PC-3 (cell line): ENCODE data around the gene TCEA3. TPM values are rescaled to one million over a fixed set of nuclear protein-coding genes. Genes with fewer than 3 reads are reported as not detected.

Experiments used
- ATAC-seq: fragments of 200-7000 bp; cut with Tn5 transposase; 2 replicates; pipeline ENCODE4 v1.9.1; 2020; ENCODE audit warnings: mild to moderate bottlenecking, moderate library complexity
- BruUV-seq: library from RNA; stranded (reverse); fragments of 400-500 nt; replicated peaks from 2 replicates; lab custom pipeline; 2021; lab: Mats Ljungman, UMichigan
- CTCF ChIA-PET: fragments of 300-600 bp; sonication (Branson Sonifier 250); formaldehyde crosslinking; loops from one replicate; lab custom pipeline; 2022; ENCODE audit warnings: antibody characterized with exemption; lab: Charles Lee
- POLR2A ChIA-PET: fragments of 300-600 bp; sonication (Branson Sonifier 250); formaldehyde crosslinking; loops from one replicate; lab custom pipeline; 2022; ENCODE audit warnings: antibody characterized with exemption; ENCODE audit not compliant: unreplicated experiment; lab: Charles Lee
- DNase-seq: peaks from one replicate; pipeline ENCODE4 v3.0.0-alpha.2; 2015
- H2AFZ ChIP-seq: fragments of 300-600 bp; sonication (generic); 2 replicates; pipeline ENCODE4 v1.6.0; 2016; ENCODE audit warnings: antibody characterized with exemption, low read length
- H3F3A ChIP-seq: fragments of 300-600 bp; sonication (generic); one replicate; pipeline ENCODE4 v1.6.0; 2017; ENCODE audit warnings: antibody characterized with exemption, low read length, control low read depth, mild to moderate bottlenecking; ENCODE audit not compliant: unreplicated experiment
- H3K27ac ChIP-seq: fragments of 300-600 bp; sonication (generic); 2 replicates; pipeline ENCODE4 v1.5.1; 2016; ENCODE audit warnings: mild to moderate bottlenecking, low read length
- H3K27me3 ChIP-seq: fragments of 300-600 bp; sonication (generic); 2 replicates; pipeline ENCODE4 v1.6.1; 2016; ENCODE audit warnings: low read length, mixed read lengths
- H3K36me3 ChIP-seq: fragments of 300-600 bp; sonication (generic); 2 replicates; pipeline ENCODE4 v1.6.1; 2016; ENCODE audit warnings: low read depth, mixed run types, low read length, mixed read lengths
- H3K4me1 ChIP-seq: fragments of 300-600 bp; sonication (generic); 2 replicates; pipeline ENCODE4 v1.5.1; 2016; ENCODE audit warnings: low read length; ENCODE audit not compliant: insufficient read depth
- H3K4me2 ChIP-seq: fragments of 300-600 bp; sonication (generic); 2 replicates; pipeline ENCODE4 v1.6.0; 2016; ENCODE audit warnings: low read length
- H3K4me3 ChIP-seq: fragments of 300-600 bp; sonication (generic); 2 replicates; pipeline ENCODE4 v1.5.1; 2016; ENCODE audit warnings: mild to moderate bottlenecking, low read length, mixed read lengths
- H3K79me2 ChIP-seq: fragments of 300-600 bp; sonication (generic); 2 replicates; pipeline ENCODE4 v1.6.1; 2017; ENCODE audit warnings: low read length, mixed read lengths
- H3K9ac ChIP-seq: fragments of 300-600 bp; sonication (generic); 2 replicates; pipeline ENCODE4 v1.6.0; 2016; ENCODE audit warnings: mild to moderate bottlenecking, low read length
- H3K9me2 ChIP-seq: fragments of 300-600 bp; sonication (generic); replicated peaks from 2 replicates; pipeline ENCODE4 v1.6.1; 2016; ENCODE audit warnings: mixed run types, low read length, mixed read lengths
- H3K9me3 ChIP-seq: fragments of 300-600 bp; sonication (generic); 2 replicates; pipeline ENCODE4 v1.6.1; 2016; ENCODE audit warnings: low read length, mixed read lengths
- H4K20me1 ChIP-seq: fragments of 300-600 bp; sonication (generic); 2 replicates; pipeline ENCODE4 v1.6.1; 2016; ENCODE audit warnings: low read length, mixed read lengths
- CTCF ChIP-seq: fragments of 300-600 bp; sonication (generic); conservative IDR thresholded peaks from 2 replicates; pipeline ENCODE4 v1.5.1; 2017; ENCODE audit warnings: antibody characterized with exemption, low read depth, mild to moderate bottlenecking, low read length
- EZH2 ChIP-seq: fragments of 300-600 bp; sonication (generic); IDR thresholded peaks from one replicate; pipeline ENCODE4 v1.6.1; 2017; ENCODE audit warnings: antibody characterized with exemption, mild to moderate bottlenecking, low read length; ENCODE audit not compliant: unreplicated experiment
- EZH2phosphoT487 ChIP-seq: fragments of 300-600 bp; sonication (generic); IDR thresholded peaks from 2 replicates; pipeline ENCODE4 v1.6.1; 2018; ENCODE audit warnings: mild to moderate bottlenecking, antibody characterized with exemption, low read length, borderline replicate concordance
- intact Hi-C: fragments of 100-400 bp; cut with micrococcal nuclease; formaldehyde crosslinking; loops from 2 replicates; pipeline ENCODE4 v1.9.0; 2023
- total RNA-seq: library from RNA; depleted of rRNA; stranded (reverse); fragments of >200 nt; gene quantifications from 2 replicates; pipeline ENCODE4 v1.2.3, GENCODE V29; 2014

Gene TCEA3
- total RNA-seq, 1 experiment from 2014 or later, result 23.6 TPM

- DNase-seq (peak; percentile 98), ATAC-seq (peak; percentile 88)
- POLR2A ChIA-PET, result interaction anchor here (0.6 to 1.4 kb wide), 4 partner anchors 10 to 231 kb away, joined by 3 to 59 read pairs (median 3); partner anchors contain the start of gene HNRNPR
- Histone ChIP-seq H3K4me2 (peak overlapping the region; percentile 100), H3K9ac (peak overlapping the region; percentile 94), H3K9me3 (peaks cover 16% of the 10 kb centered on the region), H4K20me1 (no peaks in the 10 kb centered on the region), H3K27me3 (no peaks in the 10 kb centered on the region), H3K9me2 (no peaks in the 10 kb centered on the region), H3K4me3 (peak overlapping the region; percentile 93), H3K4me1 (peaks cover 26% of the 10 kb centered on the region), H2AFZ (peak overlapping the region; percentile 100), H3K79me2 (peaks cover 54% of the 10 kb centered on the region), H3F3A (no peaks in the 10 kb centered on the region), H3K27ac (peak overlapping the region; percentile 74), H3K36me3 (peaks cover 28% of the 10 kb centered on the region)
- TSS peak; percentile 51 for BruUV-seq
- intact Hi-C loops, result loop anchor here (1.0 kb wide), 2 partner anchors 24 to 36 kb away; partner anchors contain the start of gene HNRNPR
- CTCF ChIA-PET, result interaction anchor here (3.4 kb wide), 1 partner anchor 36 kb away, joined by 13 read pairs; no protein-coding TSS in a partner anchor
- TF ChIP-seq EZH2phosphoT487 (no peak), CTCF (no peak), EZH2 (no peak)
Observed at GRCh38 chr1:23367791-23368561, 56.6 kb downstream of the TCEA3 start.

- peaks cover 22% of the 10 kb centered on the region for H3K9me3 ChIP-seq
- peaks cover 26% of the 10 kb centered on the region for H3K4me1 ChIP-seq
- H4K20me1 ChIP-seq, result no peaks in the 10 kb centered on the region
- H3K9me2 ChIP-seq, result no peaks in the 10 kb centered on the region
- ChIA-PET POLR2A (interaction anchor here (1.4 kb wide), 1 partner anchor 23 kb away, joined by 59 read pairs; the partner anchor contains the start of gene HNRNPR), CTCF (interaction anchor here (3.4 kb wide), 1 partner anchor 36 kb away, joined by 13 read pairs; no protein-coding TSS in a partner anchor)
- H3K4me2 ChIP-seq, result peak overlapping the region; percentile 100
- H3F3A ChIP-seq, result no peaks in the 10 kb centered on the region
- H3K79me2 ChIP-seq, result peaks cover 54% of the 10 kb centered on the region
- H3K27ac ChIP-seq, result peak overlapping the region; percentile 66
- no peaks in the 10 kb centered on the region for H3K27me3 ChIP-seq
- DNase-seq (no peak), ATAC-seq (peak; percentile 1)
- TF ChIP-seq EZH2 (no peak), CTCF (no peak), EZH2phosphoT487 (no peak)
- H3K4me3 ChIP-seq, result peak overlapping the region; percentile 93
- H3K36me3 ChIP-seq, result peaks cover 33% of the 10 kb centered on the region
- no TSS peak for BruUV-seq
- peak overlapping the region; percentile 100 for H2AFZ ChIP-seq
- H3K9ac ChIP-seq, result peak overlapping the region; percentile 94
- intact Hi-C loops, result no loop called here
Observed at GRCh38 chr1:23367451-23367790, 57.1 kb downstream of the TCEA3 start.
